GM18907 (cell line): ENCODE measurements around the gene FAM227B.
"Not testable (repeated sequence)": the region's sequence is repeated elsewhere in the genome, so short reads cannot be mapped to it uniquely, and the experiment has no call there.

Source experiments
- ATAC-seq: cut with Tn5 transposase; IDR thresholded peaks from one replicate; pipeline ENCODE4 v1.9.1; 2021; ENCODE audit warnings: mild to moderate bottlenecking, moderate library complexity; ENCODE audit not compliant: unreplicated experiment

FAM227B gene

GRCh38 chr15:49387471-49387870 lies 233.1 kb downstream of the FAM227B start:
- no peak for ATAC-seq

DNA sequence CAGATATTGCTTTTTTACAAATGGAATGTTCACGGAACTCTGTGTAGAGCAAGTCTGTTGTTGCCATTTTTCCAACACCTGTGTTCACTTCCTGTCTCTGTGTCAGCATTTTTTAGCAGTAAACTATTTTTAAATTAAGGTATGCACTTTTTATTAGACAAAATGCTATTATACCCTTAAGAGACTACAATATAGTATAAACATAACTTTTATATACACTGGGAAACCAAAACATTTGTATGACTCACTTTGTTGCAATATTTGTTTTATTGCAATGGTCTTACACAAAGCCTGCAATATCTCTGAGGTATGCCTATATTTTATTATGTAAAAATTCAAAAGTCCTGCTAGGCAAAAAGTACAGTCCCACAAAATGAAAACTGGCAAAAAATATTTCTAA lies 237.4 kb downstream of the FAM227B start:
- no peak for ATAC-seq

DNA sequence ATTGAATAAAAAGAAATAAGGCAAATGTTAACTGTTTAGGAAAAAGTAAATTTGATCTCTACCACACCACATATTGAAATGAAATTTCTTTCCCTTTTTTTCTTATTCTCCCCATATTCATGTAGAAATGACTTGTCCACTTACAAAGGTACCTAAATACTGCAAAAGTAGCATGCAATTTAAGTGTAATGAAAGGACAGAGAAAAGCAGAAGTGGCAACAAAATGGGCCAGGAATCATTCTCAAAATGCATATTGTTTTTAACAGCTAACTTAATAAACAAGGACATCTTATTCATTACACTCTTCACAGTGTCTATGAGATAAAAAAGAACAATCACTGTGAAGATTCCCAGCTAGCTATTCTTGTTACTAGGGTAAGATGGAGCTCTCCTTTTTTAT lies 238.2 kb downstream of the FAM227B start:
- no peak for ATAC-seq

GRCh38 chr15:49380912-49381311 lies 239.7 kb downstream of the FAM227B start:
- ATAC-seq = no peak

DNA sequence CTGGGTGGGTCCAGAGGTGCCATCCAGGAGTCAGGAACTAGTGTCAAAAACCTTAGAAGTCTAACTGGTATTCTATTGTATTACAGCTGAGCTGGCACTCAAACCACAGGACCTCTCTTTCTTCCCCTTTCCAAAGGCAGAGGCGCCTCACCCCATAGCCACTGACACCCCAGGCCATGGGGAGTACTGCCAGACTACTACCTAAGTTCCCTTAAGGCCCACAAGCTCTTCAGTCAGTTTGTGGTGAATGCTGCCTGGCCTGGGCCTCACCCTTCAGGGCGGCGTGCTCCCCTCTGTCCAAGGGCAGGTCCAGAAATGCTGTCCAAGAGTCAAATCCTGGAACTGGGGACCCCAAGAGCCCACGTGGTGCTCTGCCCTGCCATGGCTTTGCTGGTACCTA lies 240.6 kb downstream of the FAM227B start:
- ATAC-seq = no peak

DNA sequence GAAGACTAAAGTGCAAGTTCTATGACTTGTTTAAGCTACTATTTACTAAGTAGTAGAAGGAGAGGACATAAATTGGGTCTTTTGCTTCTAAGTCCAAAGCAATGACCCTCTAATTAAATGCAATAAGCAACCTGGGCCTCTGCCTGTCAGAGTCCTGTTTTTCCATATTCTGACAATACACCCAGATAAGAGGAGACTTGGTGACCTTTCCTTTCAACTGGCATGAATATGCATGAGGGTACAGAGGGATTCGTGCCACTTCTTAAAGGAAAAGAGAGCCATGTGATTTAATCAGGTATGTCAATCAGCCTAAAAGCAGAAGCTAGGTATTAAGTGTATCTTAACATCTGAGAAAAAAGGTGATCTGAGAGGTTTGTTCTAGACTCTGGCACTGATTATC lies 248.3 kb downstream of the FAM227B start:
- no peak for ATAC-seq

DNA sequence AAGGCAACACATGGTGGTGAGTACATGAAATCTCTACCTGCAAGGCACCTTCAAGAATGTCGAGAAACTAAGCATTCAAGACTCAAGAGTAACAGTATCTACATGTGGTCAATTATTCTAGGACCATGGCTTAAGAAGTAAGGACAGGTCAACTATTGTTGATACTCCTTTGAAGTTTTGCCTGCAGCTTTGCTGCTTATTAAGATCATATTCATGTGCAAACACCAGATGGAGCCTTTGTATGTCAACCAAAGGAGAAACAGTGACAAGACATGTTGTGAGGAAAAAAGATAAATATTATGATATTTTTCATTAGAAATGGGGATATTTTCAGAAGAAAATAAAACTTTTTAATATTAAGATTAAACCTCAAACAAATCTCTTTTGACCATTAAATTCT lies 249.8 kb downstream of the FAM227B start:
- no peak for ATAC-seq

DNA sequence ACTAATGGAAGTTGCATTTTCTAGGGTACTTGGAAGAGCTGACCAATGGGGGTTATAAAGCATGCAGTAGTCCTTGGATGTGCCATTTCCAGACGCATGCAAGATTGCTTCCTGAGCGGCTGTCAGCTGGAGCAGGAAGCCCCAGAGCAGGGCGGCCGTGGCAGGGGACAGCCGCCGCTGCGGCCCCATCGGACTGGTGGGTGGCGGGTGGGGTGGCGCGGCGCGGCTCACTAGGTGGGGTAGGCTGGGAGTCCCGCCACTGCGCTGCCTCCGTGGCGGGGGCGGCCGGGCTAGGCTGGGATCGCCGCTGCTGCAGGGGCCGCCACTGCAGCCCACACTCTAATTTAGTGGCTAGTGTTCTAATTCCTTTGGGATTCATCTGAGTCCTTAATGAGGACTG lies 254.1 kb downstream of the FAM227B start:
- ATAC-seq = no peak

DNA sequence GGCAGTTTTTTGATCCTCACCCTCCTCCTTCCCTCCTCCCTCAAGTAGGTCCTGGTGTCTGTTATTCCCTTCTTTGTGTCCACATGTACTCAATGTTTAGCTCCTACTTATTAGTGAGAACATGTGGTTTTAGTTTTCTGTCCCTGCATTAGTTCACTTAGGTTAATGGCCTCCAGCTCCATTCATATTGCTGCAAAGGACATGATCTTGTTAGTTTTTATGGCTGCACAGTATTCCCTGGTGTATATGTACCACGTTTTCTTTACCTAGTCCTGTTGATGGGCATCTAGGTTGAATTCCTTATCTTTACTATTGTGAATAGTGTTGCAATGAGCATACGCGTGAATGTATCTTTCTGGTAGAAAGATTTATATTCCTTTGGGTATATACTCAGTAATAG lies 259.2 kb downstream of the FAM227B start:
- no peak for ATAC-seq

GRCh38 chr15:49354439-49354838 lies 266.2 kb downstream of the FAM227B start:
- ATAC-seq = not testable (repeated sequence)

DNA sequence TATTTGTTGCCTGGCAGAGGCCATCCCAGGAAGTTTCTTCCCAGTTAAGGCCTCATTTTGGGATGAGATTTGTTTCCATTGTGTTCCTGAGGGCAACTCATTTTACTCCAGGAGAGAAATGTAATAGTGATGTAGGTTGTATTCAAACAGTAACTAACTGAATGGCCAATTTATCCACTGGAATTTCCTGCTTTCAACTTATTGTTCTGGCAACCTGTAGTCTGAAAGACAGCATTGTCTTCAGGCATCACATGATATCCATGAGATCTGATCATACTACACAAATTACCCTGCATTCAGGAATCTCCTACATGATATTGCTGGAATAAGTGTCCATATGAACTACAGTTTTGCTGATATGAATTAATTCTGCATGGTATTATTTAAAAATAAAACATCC lies 277.1 kb downstream of the FAM227B start:
- ATAC-seq = no peak

GRCh38 chr15:49339656-49340055 lies 281.0 kb downstream of the FAM227B start:
- ATAC-seq = no peak

GRCh38 chr15:49331951-49332350 lies 288.7 kb downstream of the FAM227B start:
- no peak for ATAC-seq

GRCh38 chr15:49331442-49331841 lies 289.2 kb downstream of the FAM227B start:
- no peak for ATAC-seq

- no peak for ATAC-seq
These were observed 290.5 kb downstream of the FAM227B start for GRCh38 chr15:49330166-49330565.

GRCh38 chr15:49328941-49329340 lies 291.7 kb downstream of the FAM227B start:
- no peak for ATAC-seq

DNA sequence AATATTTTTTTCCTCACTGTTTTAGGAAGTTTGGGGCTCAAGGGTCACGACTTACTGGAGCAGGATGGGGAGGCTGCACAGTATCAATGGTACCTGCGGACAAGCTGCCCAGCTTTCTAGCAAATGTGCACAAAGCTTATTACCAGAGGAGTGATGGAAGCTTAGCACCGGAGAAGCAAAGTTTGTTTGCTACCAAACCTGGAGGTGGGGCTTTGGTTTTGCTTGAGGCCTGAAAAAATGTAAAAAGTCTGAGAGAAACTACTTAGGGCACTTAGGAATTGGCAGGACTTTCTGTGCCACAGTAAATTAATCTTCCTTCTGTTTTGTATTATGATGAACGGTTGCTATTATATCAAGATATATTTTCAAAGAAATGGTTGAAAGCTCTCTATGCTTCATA lies 292.7 kb downstream of the FAM227B start:
- ATAC-seq = no peak

GRCh38 chr15:49323207-49323606 lies 297.4 kb downstream of the FAM227B start:
- no peak for ATAC-seq

DNA sequence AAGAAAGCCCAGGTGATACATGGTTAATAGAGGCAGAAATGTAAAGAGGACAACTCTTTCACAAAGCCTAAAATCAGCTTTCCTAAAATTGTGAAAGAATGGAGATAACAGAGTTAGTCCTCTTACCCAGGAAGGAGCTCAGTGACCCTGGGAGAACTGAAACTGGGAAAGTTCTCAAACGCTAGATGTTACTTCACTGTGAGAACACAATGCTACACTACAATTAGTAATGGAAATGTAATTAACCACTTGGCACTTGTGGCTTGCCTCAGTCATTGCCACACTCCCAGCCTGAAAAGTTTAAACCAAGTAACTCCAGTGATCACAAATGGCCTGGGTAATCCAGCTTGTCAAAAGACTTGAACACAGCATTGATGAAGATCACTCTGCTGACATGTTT lies 300.3 kb downstream of the FAM227B start:
- ATAC-seq = no peak

- no peak for ATAC-seq
These were observed 305.2 kb downstream of the FAM227B start for GRCh38 chr15:49315391-49315823.

DNA sequence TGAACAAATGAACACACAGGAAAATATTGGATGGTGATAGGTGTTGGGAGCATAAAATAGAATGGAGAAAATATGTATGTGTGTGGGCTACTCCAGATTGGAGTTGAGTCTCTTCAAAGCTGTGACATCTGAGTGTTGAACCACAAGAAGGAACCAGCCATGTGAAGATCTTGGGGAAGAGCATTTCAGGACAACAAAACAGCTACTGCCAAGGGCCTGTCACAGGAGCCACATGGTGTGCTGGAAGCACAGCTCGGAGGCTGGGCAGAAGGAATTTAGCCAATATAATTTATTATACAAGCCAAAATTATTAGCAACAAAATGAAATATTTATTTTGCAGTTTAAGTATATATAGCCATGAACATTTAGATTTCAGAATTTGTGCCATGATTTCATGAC lies 305.9 kb downstream of the FAM227B start:
- ATAC-seq = no peak

GRCh38 chr15:49313650-49314049 lies 307.0 kb downstream of the FAM227B start:
- no peak for ATAC-seq

GRCh38 chr15:49309889-49310288 lies 310.7 kb downstream of the FAM227B start:
- no peak for ATAC-seq

DNA sequence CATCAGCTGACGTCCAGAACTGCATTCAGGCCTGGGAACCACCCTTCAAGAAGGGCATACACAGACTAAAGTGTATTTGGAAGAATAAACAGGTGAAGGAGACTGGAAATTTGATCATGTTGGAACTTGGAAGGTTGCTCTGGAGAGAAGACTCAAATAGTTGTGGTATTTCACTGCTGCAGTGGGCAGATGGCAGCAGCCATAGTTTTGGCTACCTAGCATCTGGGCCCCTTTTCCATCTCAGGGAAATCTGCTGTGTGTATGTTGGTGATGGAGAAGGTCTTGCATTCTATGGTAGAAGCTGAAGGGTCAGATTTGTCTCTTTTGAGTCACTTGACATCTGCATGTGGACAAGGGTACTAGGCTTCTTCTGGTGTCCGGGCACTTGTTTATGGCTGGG lies 311.9 kb downstream of the FAM227B start:
- ATAC-seq = no peak
